Uterus (tissue), 2 donors: Measurements from ENCODE around the gene AOC2.

Experiments used
- POLR2A ChIP-seq, 2 donors: fragments of 450-650 bp; IDR thresholded peaks; one replicate each; pipeline ENCODE4 v1.6.1; 2016; ENCODE audit warnings: antibody characterized with exemption in 2 of 2, mild to moderate bottlenecking in 1 of 2, moderate library complexity in 1 of 2
- TF ChIP-seq, protein P1 (sequence below), 4 experiments: fragments of 200-600 bp in 2 of 4; fragments of 450-650 bp in 2 of 4; sonication (generic) in 2 of 4; IDR thresholded peaks; one replicate each; pipeline ENCODE4 v1.5.1; 2016 to 2019; ENCODE audit warnings: antibody characterized with exemption in 4 of 4, mild to moderate bottlenecking in 2 of 4, moderate library complexity in 1 of 4

GRCh38 chr17:42891539-42892152 is 47.3 kb downstream of the AOC2 start:
- TF ChIP-seq, protein P1, sequence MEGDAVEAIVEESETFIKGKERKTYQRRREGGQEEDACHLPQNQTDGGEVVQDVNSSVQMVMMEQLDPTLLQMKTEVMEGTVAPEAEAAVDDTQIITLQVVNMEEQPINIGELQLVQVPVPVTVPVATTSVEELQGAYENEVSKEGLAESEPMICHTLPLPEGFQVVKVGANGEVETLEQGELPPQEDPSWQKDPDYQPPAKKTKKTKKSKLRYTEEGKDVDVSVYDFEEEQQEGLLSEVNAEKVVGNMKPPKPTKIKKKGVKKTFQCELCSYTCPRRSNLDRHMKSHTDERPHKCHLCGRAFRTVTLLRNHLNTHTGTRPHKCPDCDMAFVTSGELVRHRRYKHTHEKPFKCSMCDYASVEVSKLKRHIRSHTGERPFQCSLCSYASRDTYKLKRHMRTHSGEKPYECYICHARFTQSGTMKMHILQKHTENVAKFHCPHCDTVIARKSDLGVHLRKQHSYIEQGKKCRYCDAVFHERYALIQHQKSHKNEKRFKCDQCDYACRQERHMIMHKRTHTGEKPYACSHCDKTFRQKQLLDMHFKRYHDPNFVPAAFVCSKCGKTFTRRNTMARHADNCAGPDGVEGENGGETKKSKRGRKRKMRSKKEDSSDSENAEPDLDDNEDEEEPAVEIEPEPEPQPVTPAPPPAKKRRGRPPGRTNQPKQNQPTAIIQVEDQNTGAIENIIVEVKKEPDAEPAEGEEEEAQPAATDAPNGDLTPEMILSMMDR (IDR thresholded peaks at IDR 0.05) = no peak
- TF ChIP-seq POLR2A (IDR thresholded peaks at IDR 0.05) = no peak
